Right lobe of liver (tissue), 6 donors: ENCODE results near the gene RMND1. TPM values are rescaled to one million over a fixed set of nuclear protein-coding genes. Genes with fewer than 3 reads are reported as not detected.

Experiments used
- ATAC-seq, 4 donors: fragments of 200-7000 bp; cut with Tn5 transposase; one replicate each; pipeline ENCODE4 v1.9.1; 2020; ENCODE audit warnings: mild to moderate bottlenecking in 4 of 4, moderate library complexity in 4 of 4
- DNase-seq, 3 donors: peaks; one replicate each; pipeline ENCODE4 v3.0.0-alpha.2; 2020
- H3K27ac ChIP-seq, 3 donors: fragments of 200-600 bp; one replicate each; pipeline ENCODE4 v1.8.0; 2022
- H3K27me3 ChIP-seq, 2 donors: fragments of 200-600 bp; one replicate each; pipeline ENCODE4 v1.8.0; 2022
- H3K36me3 ChIP-seq, 4 donors: fragments of 200-600 bp; sonication (generic) in 1 of 4; one replicate each; pipeline versions ENCODE4 v1.5.1 to v1.8.0; 2017 to 2022; ENCODE audit warnings: control low read depth in 1 of 4
- H3K4me1 ChIP-seq, 4 donors: fragments of 200-600 bp; sonication (generic) in 1 of 4; one replicate each; pipeline versions ENCODE4 v1.5.1 to v1.8.0; 2017 to 2022; ENCODE audit warnings: control low read depth in 1 of 4
- H3K4me3 ChIP-seq, 3 donors: fragments of 200-600 bp; one replicate each; pipeline ENCODE4 v1.8.0; 2022
- H3K9me3 ChIP-seq, 4 donors: fragments of 200-600 bp; sonication (generic) in 1 of 4; one replicate each; pipeline versions ENCODE4 v1.5.1 to v1.8.0; 2017 to 2022; ENCODE audit warnings: control low read depth in 1 of 4
- POLR2A ChIP-seq: fragments of 450-650 bp; IDR thresholded peaks from one replicate; pipeline ENCODE4 v1.6.1; 2017; ENCODE audit warnings: antibody characterized with exemption, mild to moderate bottlenecking
- WGBS: methylation state at CpG from one replicate; pipeline ENCODE4 v1.1.6; 2018; ENCODE audit warnings: low coverage, low lambda C conversion rate; ENCODE audit not compliant: insufficient coverage; ENCODE audit errors: missing lambda C conversion rate; 5-methylcytosine and 5-hydroxymethylcytosine counted together
- intact Hi-C, 2 donors: fragments of 100-400 bp; cut with DNase I; formaldehyde crosslinking; loops; one replicate each; pipeline versions ENCODE4 v1.11.2 to v1.14.1; 2022
- total RNA-seq, 6 experiments: library from RNA; depleted of rRNA in 2 of 6; stranded (reverse); fragments of >200 nt in 2 of 6; fragmentation: NEBNext Ultra II Directional in 3 of 6; extraction: Animal tissue kit (Norgen Biotek cat#: 25700) in 3 of 6; gene quantifications; one replicate each; pipeline versions ENCODE4 v1.1.0 to v1.2.4, GENCODE V29; 2016 to 2023
- TF ChIP-seq, protein P1 (sequence below), 4 donors: fragments of 200-600 bp in 3 of 4; fragments of 450-650 bp in 1 of 4; IDR thresholded peaks; one replicate each; pipeline versions ENCODE4 v1.5.1 to v1.8.0; 2016 to 2022; ENCODE audit warnings: antibody characterized with exemption in 4 of 4, mild to moderate bottlenecking in 2 of 4
- donor health status: DM: no; HTN: yes; CAD: no.
- donor health status: DM: no; HTN: no; CAD: no.
- donor health status: DM: no; HTN: no; CAD: no.
- donor health status: DM: no; HTN: yes; CAD: no.
- donor health status: DM: no; HTN: yes; CAD: no.

RMND1 gene
- total RNA-seq, 6 experiments from 2014 or later, result 13.1 to 23.4 (median 19.5) TPM

DNA sequence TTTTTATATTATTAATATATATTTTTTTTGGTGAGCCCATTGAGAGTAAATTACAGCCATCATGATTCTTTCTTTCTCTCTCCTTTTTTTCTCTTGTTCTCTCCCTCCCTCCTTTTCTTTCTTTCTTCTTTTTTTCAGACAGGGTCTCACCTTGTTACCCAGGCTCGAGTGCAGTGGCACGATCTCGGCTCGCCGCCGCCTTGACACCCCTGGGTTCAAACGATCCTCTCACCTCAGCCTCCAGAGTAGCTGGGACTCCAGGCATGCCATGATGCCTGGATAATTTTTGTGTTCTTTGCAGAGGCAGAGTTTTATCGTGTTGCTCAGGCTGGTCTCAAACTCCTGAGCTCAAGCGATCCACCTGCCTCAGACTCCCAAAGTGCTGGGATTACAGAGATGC lies 43.5 kb upstream of the RMND1 start:
- 87% methylated on average over 9 of the region's 9 CpGs for WGBS
- Histone ChIP-seq H3K9me3 (no peaks in the 10 kb centered on the region), H3K27me3 (no peaks in the 10 kb centered on the region), H3K27ac (no peak overlapping the region), H3K4me1 (peaks cover 0 to 10% (median 2%) of the 10 kb centered on the region in 4 donors), H3K36me3 (no peaks in the 10 kb centered on the region), H3K4me3 (no peak overlapping the region)
- DNase-seq, result no peak
- TF ChIP-seq, protein P1, sequence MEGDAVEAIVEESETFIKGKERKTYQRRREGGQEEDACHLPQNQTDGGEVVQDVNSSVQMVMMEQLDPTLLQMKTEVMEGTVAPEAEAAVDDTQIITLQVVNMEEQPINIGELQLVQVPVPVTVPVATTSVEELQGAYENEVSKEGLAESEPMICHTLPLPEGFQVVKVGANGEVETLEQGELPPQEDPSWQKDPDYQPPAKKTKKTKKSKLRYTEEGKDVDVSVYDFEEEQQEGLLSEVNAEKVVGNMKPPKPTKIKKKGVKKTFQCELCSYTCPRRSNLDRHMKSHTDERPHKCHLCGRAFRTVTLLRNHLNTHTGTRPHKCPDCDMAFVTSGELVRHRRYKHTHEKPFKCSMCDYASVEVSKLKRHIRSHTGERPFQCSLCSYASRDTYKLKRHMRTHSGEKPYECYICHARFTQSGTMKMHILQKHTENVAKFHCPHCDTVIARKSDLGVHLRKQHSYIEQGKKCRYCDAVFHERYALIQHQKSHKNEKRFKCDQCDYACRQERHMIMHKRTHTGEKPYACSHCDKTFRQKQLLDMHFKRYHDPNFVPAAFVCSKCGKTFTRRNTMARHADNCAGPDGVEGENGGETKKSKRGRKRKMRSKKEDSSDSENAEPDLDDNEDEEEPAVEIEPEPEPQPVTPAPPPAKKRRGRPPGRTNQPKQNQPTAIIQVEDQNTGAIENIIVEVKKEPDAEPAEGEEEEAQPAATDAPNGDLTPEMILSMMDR (IDR thresholded peaks at IDR 0.05), result no peak
- no peak for TF ChIP-seq POLR2A
- intact Hi-C loops, result no loop called here
- ATAC-seq, result no peak

DNA sequence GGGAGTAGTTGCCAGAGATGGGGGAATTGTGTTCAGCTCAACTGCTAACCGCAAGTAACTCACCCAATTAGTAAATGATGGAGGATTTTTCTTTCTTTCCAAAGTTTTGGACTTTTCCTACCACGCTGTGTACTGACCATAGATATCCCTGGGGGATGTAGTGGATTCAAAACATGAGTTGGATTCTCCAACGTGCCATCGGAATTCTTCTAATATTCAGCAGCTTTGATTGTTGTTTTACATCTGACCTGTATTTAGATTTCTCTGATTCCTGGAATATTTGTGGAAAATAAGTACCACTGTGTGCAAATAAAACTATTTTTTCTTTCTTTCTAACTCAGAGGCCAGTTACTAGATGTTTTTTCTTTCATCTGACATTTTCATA lies 43.0 kb upstream of the RMND1 start:
- Histone ChIP-seq H3K4me3 (peak overlapping the region; percentile 71 to 83 (median 76)), H3K27me3 (no peaks in the 10 kb centered on the region), H3K36me3 (no peaks in the 10 kb centered on the region), H3K27ac (peak overlapping the region in 1 of 3 donors; percentile 72), H3K9me3 (no peaks in the 10 kb centered on the region), H3K4me1 (peaks cover 0 to 10% (median 2%) of the 10 kb centered on the region in 4 donors)
- TF ChIP-seq, protein P1 (IDR thresholded peaks at IDR 0.05), result no peak
- TF ChIP-seq POLR2A, result no peak
- ATAC-seq, result no peak
- WGBS, result 66% methylated on average over 3 of the region's 4 CpGs
- no peak for DNase-seq
- intact Hi-C loops, result no loop called here

DNA sequence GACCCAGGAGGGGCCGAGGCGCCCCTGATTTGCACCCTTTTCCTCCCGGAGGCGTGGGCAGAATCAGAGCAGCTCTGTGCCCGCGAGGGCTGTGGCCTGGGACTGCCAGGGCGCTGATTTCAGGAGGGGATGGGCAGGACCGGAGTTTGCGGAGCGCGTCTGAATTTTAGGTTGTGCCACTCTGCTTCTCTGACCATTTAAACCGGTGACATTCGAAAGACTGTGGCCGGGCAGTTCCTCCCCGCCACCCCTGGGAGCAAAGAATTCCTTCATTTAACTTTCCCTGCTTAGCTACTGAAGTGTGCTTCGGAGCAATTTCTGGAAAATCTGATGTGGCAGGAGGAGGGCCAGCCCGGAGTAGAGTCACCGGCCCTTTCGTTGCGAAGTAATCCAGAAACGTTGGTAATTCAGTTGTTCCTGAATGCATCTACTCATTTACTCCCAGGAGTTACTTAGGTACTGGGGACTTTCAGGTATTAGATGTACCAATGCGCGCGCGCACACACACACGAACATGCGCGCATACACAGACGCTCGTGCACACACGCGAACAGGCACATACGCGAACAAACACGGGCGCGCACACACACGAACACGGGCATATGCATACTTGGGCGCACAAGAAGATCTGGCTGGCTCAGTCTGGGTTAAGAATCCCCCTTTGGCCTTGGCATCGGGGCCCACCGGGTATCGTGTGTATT lies 42.5 kb upstream of the RMND1 start:
- H3K9me3 ChIP-seq, result no peaks in the 10 kb centered on the region
- intact Hi-C loops, result no loop called here
- peak; percentile 62 to 78 (median 74) for ATAC-seq
- H3K4me3 ChIP-seq, result peak overlapping the region; percentile 71 to 83 (median 76)
- peaks cover 0 to 10% (median 2%) of the 10 kb centered on the region in 4 donors for H3K4me1 ChIP-seq
- DNase-seq, result peak; percentile 50 to 73 (median 56)
- peak overlapping the region in 2 of 3 donors; percentile 51 to 72 for H3K27ac ChIP-seq
- H3K27me3 ChIP-seq, result no peaks in the 10 kb centered on the region
- TF ChIP-seq POLR2A, result no peak
- TF ChIP-seq, protein P1 (IDR thresholded peaks at IDR 0.05), result no peak
- under 1% methylated on average over 28 of the region's 43 CpGs for WGBS
- H3K36me3 ChIP-seq, result no peaks in the 10 kb centered on the region

DNA sequence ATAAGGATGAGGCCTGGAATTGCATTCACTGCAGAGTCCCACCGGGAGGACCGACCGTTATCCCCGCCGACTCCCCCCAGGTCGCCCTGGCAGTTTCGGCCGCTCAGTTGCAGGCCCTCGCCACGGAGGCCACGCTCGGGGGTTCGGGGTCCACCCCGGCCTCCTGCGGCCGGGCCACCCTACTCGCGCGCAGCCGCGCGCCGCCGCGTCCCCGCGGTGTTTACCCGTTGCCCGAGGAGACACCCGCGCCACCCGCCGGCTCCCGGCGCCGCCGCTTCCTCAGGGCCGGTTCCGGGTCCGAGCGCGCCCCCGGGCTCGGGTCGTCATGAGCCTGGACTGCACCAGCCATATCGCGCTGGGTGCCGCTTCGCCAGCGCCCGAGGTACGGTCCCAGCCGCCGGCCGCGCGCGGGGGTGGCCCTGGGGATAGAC lies 41.9 kb upstream of the RMND1 start, which contains the start of gene CCDC170:
TSS of gene CCDC170 (plus strand) at position 214 of the 431 bp plus-strand sequence. CDS start at position 326, 112 bp downstream.
- peak; percentile 58 to 73 (median 69) for DNase-seq
- TF ChIP-seq POLR2A, result no peak
- TF ChIP-seq, protein P1 (IDR thresholded peaks at IDR 0.05), result no peak

More for the DNA sequence above, 41.9 kb upstream of the RMND1 start, which contains the start of gene CCDC170:
- H3K27ac ChIP-seq, result peak within 1 kb of the TSS in 2 of 3 donors; percentile 51 to 72
- peak; percentile 69 to 78 (median 75) for ATAC-seq
- H3K36me3 ChIP-seq, result no peaks in the 10 kb centered on the region
- H3K9me3 ChIP-seq, result no peaks in the 10 kb centered on the region
- no CpG with 5 or more reads among the region's 58 CpGs for WGBS
- intact Hi-C loops, result no loop called here
- peak within 1 kb of the TSS; percentile 71 to 83 (median 76) for H3K4me3 ChIP-seq
- no peaks in the 10 kb centered on the region for H3K27me3 ChIP-seq
- peaks cover 0 to 10% (median 2%) of the 10 kb centered on the region in 4 donors for H3K4me1 ChIP-seq
